ENCODE measurements around the gene DPP6. TPM values are rescaled to one million over a fixed set of nuclear protein-coding genes. Genes with fewer than 3 reads are reported as not detected.

The DPP6 gene
- total and polyA plus RNA-seq, 2 donors (not counting 1 experiment from before 2014, with no cell fraction given) = not detected

DNA sequence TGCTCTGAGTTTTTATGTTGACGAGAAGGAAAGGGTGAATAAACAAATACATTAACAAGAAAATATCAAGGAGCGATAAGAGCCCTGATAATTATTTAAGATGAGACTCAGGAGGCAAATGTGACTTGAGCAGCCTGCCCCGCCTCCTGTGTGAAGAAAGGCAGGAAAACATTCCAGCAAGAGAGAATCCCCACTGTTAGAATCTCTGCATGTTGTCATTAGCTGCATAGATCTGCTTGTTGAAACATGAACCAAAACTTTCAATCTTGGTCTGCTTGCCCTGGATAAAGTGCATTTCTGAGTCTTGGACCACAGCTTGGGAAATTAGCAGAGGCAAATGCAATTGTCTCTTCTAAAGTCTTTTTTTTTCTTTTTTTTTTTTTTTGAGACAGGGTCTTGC lies 120.0 kb downstream of the DPP6 start:
- H3K27ac Mint-ChIP-seq = no peak overlapping the region
- ATAC-seq (ENCODE audit: low read depth) (no peak), DNase-seq (no peak)
- WGBS (ENCODE audit: insufficient coverage) = 67% methylated on average over 1 of the region's 3 CpGs
- Histone ChIP-seq H3K9ac (ENCODE audit: low read length) (no peak overlapping the region), H3K79me2 (ENCODE audit: control insufficient read depth, insufficient read depth, low read length) (no peaks in the 10 kb centered on the region), H3K27ac (ENCODE audit: low read length in 2 of 2) (no peak overlapping the region), H3K4me1 (ENCODE audit: control insufficient read depth in 2 of 2, insufficient read depth in 2 of 2, low read length in 2 of 2) (no peaks in the 10 kb centered on the region), H4K20me1 (ENCODE audit: control insufficient read depth, insufficient read depth, low read length, poor library complexity, severe bottlenecking) (no peaks in the 10 kb centered on the region), H2AFZ (ENCODE audit: insufficient read depth, low read depth, low read length, poor library complexity, severe bottlenecking) (no peak overlapping the region), H3K4me2 (replicated peaks; ENCODE audit: low read depth, low read length, poor library complexity, severe bottlenecking) (no peak overlapping the region), H3K36me3 (replicated peaks in 1 of 2; ENCODE audit: control extremely low read depth in 1 of 2, control insufficient read depth in 1 of 2, extremely low read depth in 1 of 2, insufficient read depth in 2 of 2, low read length in 1 of 2) (no peaks in the 10 kb centered on the region), H3K9me3 (ENCODE audit: control extremely low read depth in 1 of 3, control insufficient read depth in 2 of 3, insufficient read depth in 1 of 3, low read length in 2 of 3) (peaks cover 0 to 14% (median 0%) of the 10 kb centered on the region in 3 donors), H3K4me3 (ENCODE audit: control extremely low read depth in 1 of 5, extremely low read depth in 1 of 5, insufficient read depth in 1 of 5, low read depth in 2 of 5, low read length in 4 of 5) (no peak overlapping the region), H3K27me3 (replicated peaks in 1 of 4; ENCODE audit: control extremely low read depth in 1 of 4, control insufficient read depth in 3 of 4, insufficient read depth in 4 of 4, low read length in 3 of 4) (no peaks in the 10 kb centered on the region)
- no peaks in the 10 kb centered on the region for H3K9me3 Mint-ChIP-seq (ENCODE audit: insufficient read depth)
- H3K27me3 Mint-ChIP-seq = no peaks in the 10 kb centered on the region
- TF ChIP-seq, protein P1, sequence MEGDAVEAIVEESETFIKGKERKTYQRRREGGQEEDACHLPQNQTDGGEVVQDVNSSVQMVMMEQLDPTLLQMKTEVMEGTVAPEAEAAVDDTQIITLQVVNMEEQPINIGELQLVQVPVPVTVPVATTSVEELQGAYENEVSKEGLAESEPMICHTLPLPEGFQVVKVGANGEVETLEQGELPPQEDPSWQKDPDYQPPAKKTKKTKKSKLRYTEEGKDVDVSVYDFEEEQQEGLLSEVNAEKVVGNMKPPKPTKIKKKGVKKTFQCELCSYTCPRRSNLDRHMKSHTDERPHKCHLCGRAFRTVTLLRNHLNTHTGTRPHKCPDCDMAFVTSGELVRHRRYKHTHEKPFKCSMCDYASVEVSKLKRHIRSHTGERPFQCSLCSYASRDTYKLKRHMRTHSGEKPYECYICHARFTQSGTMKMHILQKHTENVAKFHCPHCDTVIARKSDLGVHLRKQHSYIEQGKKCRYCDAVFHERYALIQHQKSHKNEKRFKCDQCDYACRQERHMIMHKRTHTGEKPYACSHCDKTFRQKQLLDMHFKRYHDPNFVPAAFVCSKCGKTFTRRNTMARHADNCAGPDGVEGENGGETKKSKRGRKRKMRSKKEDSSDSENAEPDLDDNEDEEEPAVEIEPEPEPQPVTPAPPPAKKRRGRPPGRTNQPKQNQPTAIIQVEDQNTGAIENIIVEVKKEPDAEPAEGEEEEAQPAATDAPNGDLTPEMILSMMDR (IDR thresholded peaks at IDR 0.05) = no peak
- TF ChIP-seq EZH2 (IDR thresholded peaks at IDR 0.05; ENCODE audit: borderline replicate concordance, insufficient read depth, low read depth, low read length, poor library complexity, severe bottlenecking) = no peak
- no peaks in the 10 kb centered on the region for H3K4me1 Mint-ChIP-seq
- intact Hi-C loops (cut with micrococcal nuclease) = no loop called here
- no peak overlapping the region for H3K4me3 Mint-ChIP-seq
- POLR2A ChIA-PET = no interaction called here
- CTCF ChIA-PET = no interaction called here

DNA sequence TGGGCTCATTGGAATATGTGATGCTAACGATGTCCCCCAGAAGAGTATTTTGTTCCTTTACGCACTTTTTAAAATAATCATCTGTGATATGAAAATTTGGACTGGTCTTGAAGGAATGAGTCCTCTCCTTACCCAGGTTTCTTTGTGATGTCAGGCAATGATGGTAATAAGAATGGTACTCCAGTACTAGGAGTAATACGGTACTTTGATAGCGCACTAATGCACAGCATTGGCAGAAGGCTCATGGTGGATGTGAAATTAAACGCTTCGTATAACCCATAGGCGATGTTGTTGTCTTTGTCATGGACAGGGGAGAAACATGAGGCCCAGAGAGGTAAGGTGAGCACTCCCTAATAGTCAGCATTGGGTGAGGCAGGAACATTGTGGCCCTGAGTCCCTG lies 125.4 kb downstream of the DPP6 start:
- H3K4me1 ChIP-seq (ENCODE audit: control insufficient read depth in 2 of 2, insufficient read depth in 2 of 2, low read length in 2 of 2) = no peaks in the 10 kb centered on the region
- no peak for ATAC-seq (ENCODE audit: low read depth)
- CTCF ChIA-PET = no interaction called here
- intact Hi-C loops (cut with micrococcal nuclease) = no loop called here
- no peaks in the 10 kb centered on the region for H3K9me3 Mint-ChIP-seq (ENCODE audit: insufficient read depth)
- no peak overlapping the region for H2AFZ ChIP-seq (ENCODE audit: insufficient read depth, low read depth, low read length, poor library complexity, severe bottlenecking)
- H3K27me3 ChIP-seq (replicated peaks in 1 of 4; ENCODE audit: control extremely low read depth in 1 of 4, control insufficient read depth in 3 of 4, insufficient read depth in 4 of 4, low read length in 3 of 4) = no peaks in the 10 kb centered on the region
- no peak overlapping the region for H3K4me2 ChIP-seq (replicated peaks; ENCODE audit: low read depth, low read length, poor library complexity, severe bottlenecking)
- no peaks in the 10 kb centered on the region for H3K27me3 Mint-ChIP-seq
- WGBS (ENCODE audit: insufficient coverage) = 95% methylated on average over 6 of the region's 7 CpGs
- H3K4me3 Mint-ChIP-seq = no peak overlapping the region
- POLR2A ChIA-PET = no interaction called here
- H3K27ac Mint-ChIP-seq = no peak overlapping the region
- H3K4me1 Mint-ChIP-seq = no peaks in the 10 kb centered on the region
- DNase-seq = no peak
- H3K9me3 ChIP-seq (ENCODE audit: control extremely low read depth in 1 of 3, control insufficient read depth in 2 of 3, insufficient read depth in 1 of 3, low read length in 2 of 3) = peaks cover 0 to 13% (median 0%) of the 10 kb centered on the region in 3 donors
- H4K20me1 ChIP-seq (ENCODE audit: control insufficient read depth, insufficient read depth, low read length, poor library complexity, severe bottlenecking) = no peaks in the 10 kb centered on the region
- no peak for TF ChIP-seq EZH2 (IDR thresholded peaks at IDR 0.05; ENCODE audit: borderline replicate concordance, insufficient read depth, low read depth, low read length, poor library complexity, severe bottlenecking)
- TF ChIP-seq, protein P1 (IDR thresholded peaks at IDR 0.05) = no peak
- H3K4me3 ChIP-seq (ENCODE audit: control extremely low read depth in 1 of 5, extremely low read depth in 1 of 5, insufficient read depth in 1 of 5, low read depth in 2 of 5, low read length in 4 of 5) = no peak overlapping the region
- H3K79me2 ChIP-seq (ENCODE audit: control insufficient read depth, insufficient read depth, low read length) = no peaks in the 10 kb centered on the region
- no peak overlapping the region for H3K9ac ChIP-seq (ENCODE audit: low read length)
- H3K36me3 ChIP-seq (replicated peaks in 1 of 2; ENCODE audit: control extremely low read depth in 1 of 2, control insufficient read depth in 1 of 2, extremely low read depth in 1 of 2, insufficient read depth in 2 of 2, low read length in 1 of 2) = no peaks in the 10 kb centered on the region
- H3K27ac ChIP-seq (ENCODE audit: low read length in 2 of 2) = no peak overlapping the region

All from B cell (primary cell).